K562 (cell line): ENCODE data around the gene RAPGEFL1. TPM values are rescaled to one million over a fixed set of nuclear protein-coding genes. Genes with fewer than 3 reads are reported as not detected.
A peak's percentile ranks its signal among the peaks of the same experiment; 100 is the strongest.

Experiments
- ATAC-seq: fragments of 200-7000 bp; cut with Tn5 transposase; 3 replicates; pipeline ENCODE4 v1.9.1; 2020; ENCODE audit warnings: moderate library complexity
- BruUV-seq: library from RNA; stranded (reverse); fragments of 400-500 nt; replicated peaks from 2 replicates; lab custom pipeline; 2021; lab: Mats Ljungman, UMichigan
- CTCF ChIA-PET: fragments of 300-600 bp; formaldehyde crosslinking; extraction: SDS; loops from one replicate; lab custom pipeline; 2021; ENCODE audit warnings: low intra/inter-chr PET ratio; lab: Yijun Ruan, JAX
- POLR2A ChIA-PET: fragments of 300-600, 350-650 bp; sonication (Branson Sonifier 250); formaldehyde crosslinking; extraction: SDS; loops from one replicate; lab custom pipeline; 2021; ENCODE audit warnings: antibody characterized with exemption, inconsistent platforms; lab: Yijun Ruan, JAX
- DNase-seq, 4 experiments: peaks; one replicate each; pipeline versions ENCODE4 v3.0.0 to v3.0.0-alpha.2; 2011 to 2018; ENCODE audit warnings: low spot score in 3 of 4, mixed read lengths in 3 of 4; ENCODE audit errors: extremely low read depth in 1 of 4
- FAIRE-seq: peaks from 2 replicates; lab custom pipeline; 2011; peaks lifted over from hg19 to GRCh38; lab: Jason Lieb, UNC
- H2AFZ ChIP-seq: 2 replicates; pipeline ENCODE4 v1.6.0; 2011; ENCODE audit warnings: low read depth, low read length, control low read depth, inconsistent platforms
- H3K27ac ChIP-seq: fragments of 200-600 bp; 3 replicates; pipeline ENCODE4 v1.8.0; 2011; ENCODE audit warnings: low read depth, mild to moderate bottlenecking, control low read depth, inconsistent platforms, low read length, moderate library complexity, mixed read lengths; ENCODE audit errors: extremely low read depth
- H3K27me3 ChIP-seq, 2 experiments: fragments of 300-600 bp in 1 of 2; 2 replicates in 1 of 2; 3 replicates in 1 of 2; pipeline versions ENCODE4 v1.6.0 to v1.8.0; 2011; ENCODE audit warnings: inconsistent platforms in 2 of 2, low read length in 2 of 2, mild to moderate bottlenecking in 1 of 2, mixed read lengths in 1 of 2, moderate library complexity in 1 of 2; ENCODE audit not compliant: control insufficient read depth in 2 of 2, insufficient read depth in 2 of 2
- H3K36me3 ChIP-seq: fragments of 300-600 bp; 3 replicates; pipeline ENCODE4 v1.8.0; 2011; ENCODE audit warnings: mild to moderate bottlenecking, low read length, inconsistent platforms; ENCODE audit not compliant: control insufficient read depth, insufficient read depth
- H3K4me1 ChIP-seq, 2 experiments: fragments of 200-600 bp in 1 of 2; replicated peaks in 1 of 2; 2 replicates in 1 of 2; 3 replicates in 1 of 2; pipeline versions ENCODE4 v1.5.1 to v1.8.0; 2011; ENCODE audit warnings: inconsistent platforms in 2 of 2, low read length in 2 of 2, mild to moderate bottlenecking in 1 of 2, mixed read lengths in 1 of 2, moderate library complexity in 1 of 2; ENCODE audit not compliant: control insufficient read depth in 2 of 2, insufficient read depth in 2 of 2
- H3K4me2 ChIP-seq: 2 replicates; pipeline ENCODE4 v1.6.1; 2011; ENCODE audit warnings: low read length, control low read depth, inconsistent platforms, mixed read lengths; ENCODE audit not compliant: insufficient read depth
- H3K4me3 ChIP-seq: fragments of 200-600 bp; sonication (generic), shearing (Covaris generic); 2 replicates; pipeline ENCODE4 v1.5.1; 2016; ENCODE audit warnings: control low read depth, inconsistent platforms
- H3K79me2 ChIP-seq: fragments of 200-600 bp; 3 replicates; pipeline ENCODE4 v1.8.0; 2011; ENCODE audit warnings: low read length, inconsistent platforms; ENCODE audit not compliant: control insufficient read depth, insufficient read depth
- H3K9ac ChIP-seq, 2 experiments: 2 replicates each; pipeline versions ENCODE4 v1.6.0 to v1.6.1; 2011; ENCODE audit warnings: low read depth in 2 of 2, low read length in 2 of 2, control low read depth in 1 of 2, inconsistent platforms in 1 of 2, mild to moderate bottlenecking in 1 of 2, mixed read lengths in 1 of 2; ENCODE audit not compliant: insufficient read depth in 1 of 2
- H3K9me1 ChIP-seq: one replicate; pipeline ENCODE4 v1.6.0; 2011; ENCODE audit warnings: inconsistent platforms, mild to moderate bottlenecking, low read length, moderate library complexity; ENCODE audit not compliant: control insufficient read depth, insufficient read depth
- H3K9me3 ChIP-seq: replicated peaks from 2 replicates; pipeline ENCODE4 v1.5.1; 2011; ENCODE audit warnings: low read depth, low read length, inconsistent platforms; ENCODE audit not compliant: control insufficient read depth, insufficient read depth
- H4K20me1 ChIP-seq: replicated peaks from 2 replicates; pipeline ENCODE4 v1.6.1; 2011; ENCODE audit warnings: low read length, inconsistent platforms, mixed read lengths; ENCODE audit not compliant: control insufficient read depth, insufficient read depth
- CBX3 ChIP-seq, 2 experiments: IDR thresholded peaks; 1 replicate in 1 of 2; 2 replicates in 1 of 2; pipeline ENCODE4 v1.6.1; 2012; ENCODE audit warnings: inconsistent platforms in 2 of 2, low read length in 2 of 2, borderline replicate concordance in 1 of 2, control low read depth in 1 of 2
- HMG20B ChIP-seq: fragments of 250-450 bp; sonication (Bioruptor Pico); IDR thresholded peaks from 2 replicates; pipeline ENCODE4 v1.5.0; 2021; ENCODE audit warnings: mild to moderate bottlenecking
- PRDM10 ChIP-seq: fragments of 450-650 bp; IDR thresholded peaks from 2 replicates; pipeline ENCODE4 v1.6.1; 2018; ENCODE audit not compliant: partially characterized antibody
- ZBTB7A ChIP-seq: IDR thresholded peaks from 2 replicates; pipeline ENCODE4 v1.6.1; 2011; ENCODE audit warnings: low read depth, mild to moderate bottlenecking, low read length, moderate library complexity, borderline replicate concordance; ENCODE audit not compliant: control insufficient read depth
- ZNF146 ChIP-seq: IDR thresholded peaks from one replicate; pipeline ENCODE4 v1.6.1; 2018; ENCODE audit warnings: missing compliant biosample characterization; ENCODE audit not compliant: unreplicated experiment
- ZNF217 ChIP-seq: sonication (generic); formaldehyde crosslinking; IDR thresholded peaks from 2 replicates; pipeline ENCODE4 v1.8.0; 2022; ENCODE audit warnings: mild to moderate bottlenecking, missing genetic modification reagents
- ZNF3 ChIP-seq: fragments of 250-450 bp; sonication (Bioruptor Pico); IDR thresholded peaks from 2 replicates; pipeline ENCODE4 v1.5.0; 2021; ENCODE audit warnings: mild to moderate bottlenecking, moderate library complexity
- WGBS: fragments of 100-300 bp; shearing (Covaris generic); methylation state at CpG from one replicate; pipeline ENCODE4 v1.1.6; 2016; ENCODE audit warnings: low coverage, mixed read lengths; ENCODE audit not compliant: insufficient coverage; ENCODE audit errors: missing lambda C conversion rate; 5-methylcytosine and 5-hydroxymethylcytosine counted together
- in situ Hi-C: fragments of 300-500 bp; cut with MboI; formaldehyde crosslinking; loops from 4 replicates; pipeline ENCODE4 v1.15.0; 2018; ENCODE audit warnings: inconsistent platforms, mixed read lengths
- intact Hi-C: fragments of 100-400 bp; cut with micrococcal nuclease; formaldehyde crosslinking; loops from 2 replicates; pipeline ENCODE4 v1.14.2; 2022
- polyA plus RNA-seq, 8 experiments: library from polyadenylated mRNA; depleted of rRNA in 4 of 8; stranded (reverse) in 5 of 8; unstranded in 3 of 8; fragments of >200 nt; fragmentation: Nextera tagmentation in 2 of 8; fragmentation: Illumina TruSeq in 1 of 8; extraction: Ambion mirVana in 2 of 8; extraction: Trizol in 1 of 8; gene quantifications; 2 replicates each; pipeline versions ENCODE4 v1.2.1 to v1.2.3, GENCODE V29; 2011 to 2014; ENCODE audit warnings: inconsistent platforms in 1 of 8, missing spikeins in 1 of 8
- total RNA-seq, 7 experiments: library from RNA; depleted of rRNA in 6 of 7; stranded (reverse); fragments of >200 nt in 6 of 7; fragmentation: Illumina TruSeq in 2 of 7; extraction: Trizol in 2 of 7; gene quantifications; 2 replicates each; pipeline versions ENCODE4 v1.2.1 to v1.2.3, GENCODE V29; 2011 to 2021; ENCODE audit warnings: low replicate concordance in 1 of 7
- TF ChIP-seq, protein P1 (sequence below): fragments of 450-650 bp; IDR thresholded peaks from 2 replicates; pipeline ENCODE4 v1.6.1; 2014; ENCODE audit warnings: low read depth, mild to moderate bottlenecking, moderate library complexity, borderline replicate concordance

Gene RAPGEFL1
- total and polyA plus RNA-seq, 9 of the 15 experiments (the other 6 are each of a cell fraction or from before 2014, with no cell fraction given) = 0.18 to 4.1 (median 2.1) TPM

DNA sequence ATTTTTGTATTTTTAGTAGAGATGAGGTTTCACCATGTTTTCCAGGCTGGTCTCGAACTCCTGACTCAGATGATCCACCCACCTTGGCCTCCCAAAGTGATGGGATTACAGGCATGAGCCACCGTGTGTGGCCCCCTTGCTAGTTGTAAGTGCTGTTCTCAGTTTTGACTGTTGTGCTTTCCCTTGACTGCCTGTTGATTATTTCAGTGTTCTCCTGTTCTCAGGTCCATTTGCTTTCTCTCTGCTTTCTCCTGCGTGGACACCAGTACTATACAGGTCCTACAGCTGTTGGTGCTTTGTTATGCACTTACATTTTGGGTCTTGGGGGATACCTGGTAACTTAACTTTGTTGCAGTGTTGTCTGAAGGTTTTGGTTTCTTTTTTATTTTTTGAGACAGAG, 28.7 kb upstream of the RAPGEFL1 start (continued):
- no peak for TF ChIP-seq ZNF3 (CRISPR knock-in tag)
- TF ChIP-seq, protein P1, sequence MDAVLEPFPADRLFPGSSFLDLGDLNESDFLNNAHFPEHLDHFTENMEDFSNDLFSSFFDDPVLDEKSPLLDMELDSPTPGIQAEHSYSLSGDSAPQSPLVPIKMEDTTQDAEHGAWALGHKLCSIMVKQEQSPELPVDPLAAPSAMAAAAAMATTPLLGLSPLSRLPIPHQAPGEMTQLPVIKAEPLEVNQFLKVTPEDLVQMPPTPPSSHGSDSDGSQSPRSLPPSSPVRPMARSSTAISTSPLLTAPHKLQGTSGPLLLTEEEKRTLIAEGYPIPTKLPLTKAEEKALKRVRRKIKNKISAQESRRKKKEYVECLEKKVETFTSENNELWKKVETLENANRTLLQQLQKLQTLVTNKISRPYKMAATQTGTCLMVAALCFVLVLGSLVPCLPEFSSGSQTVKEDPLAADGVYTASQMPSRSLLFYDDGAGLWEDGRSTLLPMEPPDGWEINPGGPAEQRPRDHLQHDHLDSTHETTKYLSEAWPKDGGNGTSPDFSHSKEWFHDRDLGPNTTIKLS = no peak
- TF ChIP-seq CBX3 (IDR thresholded peaks at IDR 0.05; ENCODE audit: borderline replicate concordance in 1 of 2, low read length in 2 of 2) = no peak
- no peak for TF ChIP-seq HMG20B (CRISPR knock-in tag)
- TF ChIP-seq ZBTB7A = no peak

DNA sequence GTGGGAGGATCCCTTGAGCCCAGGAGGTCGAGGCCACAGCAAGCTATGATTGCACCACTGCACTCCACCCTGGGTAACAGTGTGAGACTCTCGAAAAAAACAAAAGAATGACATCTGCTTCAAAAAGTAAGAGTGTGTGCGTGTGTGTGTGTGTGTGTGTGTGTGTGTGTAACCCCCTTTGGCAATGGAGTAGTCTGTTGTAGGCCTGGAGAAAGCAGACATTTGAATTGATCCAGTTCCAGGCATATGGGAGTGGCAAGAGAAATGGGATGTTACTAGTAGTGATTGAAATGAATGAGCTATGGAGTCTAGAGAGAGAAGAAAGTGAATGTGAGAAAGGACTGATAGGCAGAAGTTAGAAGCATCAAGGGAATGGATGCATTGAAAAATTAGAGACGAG, 27.0 kb upstream of the RAPGEFL1 start:
- in situ Hi-C loops = no loop called here
- no peak overlapping the region for H2AFZ ChIP-seq
- no peak for ATAC-seq
- 76% methylated on average over 4 of the region's 4 CpGs for WGBS
- no peak for DNase-seq
- peak; percentile 31 for TF ChIP-seq PRDM10
- TF ChIP-seq ZNF217 (CRISPR knock-in tag) = no peak
- TF ChIP-seq ZNF146 (CRISPR knock-in tag) = no peak
- TF ChIP-seq, all 486 proteins: peak for 1
- H3K36me3 ChIP-seq = peaks cover 79% of the 10 kb centered on the region
- H3K79me2 ChIP-seq = peaks cover 65% of the 10 kb centered on the region
- no peak for FAIRE-seq
- ChIA-PET CTCF (no interaction called here), POLR2A (no interaction called here)
- no peaks in the 10 kb centered on the region for H3K9me1 ChIP-seq
- H3K4me3 ChIP-seq = no peak overlapping the region
- H3K27me3 ChIP-seq = no peaks in the 10 kb centered on the region
- no TSS peak for BruUV-seq
- peaks cover 8% of the 10 kb centered on the region in 2 experiments for H3K4me1 ChIP-seq
- H3K27ac ChIP-seq = no peak overlapping the region
- no peaks in the 10 kb centered on the region for H3K9me3 ChIP-seq
- no peaks in the 10 kb centered on the region for H4K20me1 ChIP-seq
- no peak overlapping the region for H3K9ac ChIP-seq
- intact Hi-C loops = no loop called here
- no peak overlapping the region for H3K4me2 ChIP-seq
